ENCODE measurements around the gene PNCK.
A peak's percentile ranks its signal among the peaks of the same experiment; 100 is the strongest.

The PNCK gene

GRCh38 chrX:153667281-153667955, 6.2 kb downstream of the PNCK start:
- TF ChIP-seq EGR1 (IDR thresholded peaks at IDR 0.05): no peak
- TF ChIP-seq CEBPB (IDR thresholded peaks at IDR 0.05): no peak
- TF ChIP-seq TCF12 (IDR thresholded peaks at IDR 0.05; ENCODE audit: low read depth): no peak
- no peak for TF ChIP-seq YY1 (IDR thresholded peaks at IDR 0.05; ENCODE audit: low read depth)
- TF ChIP-seq REST (IDR thresholded peaks at IDR 0.05; ENCODE audit: low read depth): no peak
- TF ChIP-seq MAX (IDR thresholded peaks at IDR 0.05): no peak

GRCh38 chrX:153665726-153666306, 7.8 kb downstream of the PNCK start:
- no peak for TF ChIP-seq CEBPB (IDR thresholded peaks at IDR 0.05)
- no peak for TF ChIP-seq TAF1 (IDR thresholded peaks at IDR 0.05; ENCODE audit: low read depth)
- no peak for TF ChIP-seq FOXM1 (IDR thresholded peaks at IDR 0.05; ENCODE audit: borderline replicate concordance, low read depth)
- TF ChIP-seq YY1 (IDR thresholded peaks at IDR 0.05; ENCODE audit: low read depth): no peak
- TF ChIP-seq REST (IDR thresholded peaks at IDR 0.05; ENCODE audit: low read depth): no peak
- TF ChIP-seq CREB1 (IDR thresholded peaks at IDR 0.05; ENCODE audit: low read depth): no peak
- TF ChIP-seq TEAD4 (IDR thresholded peaks at IDR 0.05): no peak
- TF ChIP-seq NFIC (IDR thresholded peaks at IDR 0.05): no peak
- TF ChIP-seq USF1 (IDR thresholded peaks at IDR 0.05): no peak
- no peak for TF ChIP-seq MAX (IDR thresholded peaks at IDR 0.05)
- TF ChIP-seq ZBTB7A (IDR thresholded peaks at IDR 0.05; ENCODE audit: low read depth): no peak
- TF ChIP-seq EP300 (IDR thresholded peaks at IDR 0.05; ENCODE audit: borderline replicate concordance): no peak
- no peak for TF ChIP-seq RAD21 (IDR thresholded peaks at IDR 0.05; ENCODE audit: low read depth)

- TF ChIP-seq RAD21 (IDR thresholded peaks at IDR 0.05; ENCODE audit: low read depth): 0 out of 2 replicates have a peak, but pooled peaks have one; percentile 4
- no peak for TF ChIP-seq ZBTB7A (IDR thresholded peaks at IDR 0.05; ENCODE audit: low read depth)
- TF ChIP-seq TCF12 (IDR thresholded peaks at IDR 0.05; ENCODE audit: low read depth): no peak
Measured at GRCh38 chrX:153662266-153662665, 11.3 kb downstream of the PNCK start.

GRCh38 chrX:153659268-153659667, 14.3 kb downstream of the PNCK start:
- TF ChIP-seq TEAD4 (IDR thresholded peaks at IDR 0.05) (no peak), EGR1 (IDR thresholded peaks at IDR 0.05) (no peak), ZBTB7A (IDR thresholded peaks at IDR 0.05; ENCODE audit: low read depth) (no peak), FOXM1 (IDR thresholded peaks at IDR 0.05; ENCODE audit: borderline replicate concordance, low read depth) (no peak), REST (IDR thresholded peaks at IDR 0.05; ENCODE audit: low read depth) (no peak), YY1 (IDR thresholded peaks at IDR 0.05; ENCODE audit: low read depth) (no peak), MAX (IDR thresholded peaks at IDR 0.05) (no peak), RAD21 (IDR thresholded peaks at IDR 0.05; ENCODE audit: low read depth) (no peak), TAF1 (IDR thresholded peaks at IDR 0.05; ENCODE audit: low read depth) (no peak), EP300 (IDR thresholded peaks at IDR 0.05; ENCODE audit: borderline replicate concordance) (no peak), CREB1 (IDR thresholded peaks at IDR 0.05; ENCODE audit: low read depth) (no peak)

- TF ChIP-seq MAX (IDR thresholded peaks at IDR 0.05) (no peak), REST (IDR thresholded peaks at IDR 0.05; ENCODE audit: low read depth) (no peak), USF1 (IDR thresholded peaks at IDR 0.05) (no peak), NFIC (IDR thresholded peaks at IDR 0.05) (no peak), TCF12 (IDR thresholded peaks at IDR 0.05; ENCODE audit: low read depth) (no peak), EP300 (IDR thresholded peaks at IDR 0.05; ENCODE audit: borderline replicate concordance) (no peak), EGR1 (IDR thresholded peaks at IDR 0.05) (no peak), CREB1 (IDR thresholded peaks at IDR 0.05; ENCODE audit: low read depth) (no peak), ZBTB7A (IDR thresholded peaks at IDR 0.05; ENCODE audit: low read depth) (no peak), TEAD4 (IDR thresholded peaks at IDR 0.05) (no peak), TAF1 (IDR thresholded peaks at IDR 0.05; ENCODE audit: low read depth) (no peak), YY1 (IDR thresholded peaks at IDR 0.05; ENCODE audit: low read depth) (no peak), RAD21 (IDR thresholded peaks at IDR 0.05; ENCODE audit: low read depth) (no peak), CEBPB (IDR thresholded peaks at IDR 0.05) (no peak), FOXM1 (IDR thresholded peaks at IDR 0.05; ENCODE audit: borderline replicate concordance, low read depth) (no peak)
Measured at GRCh38 chrX:153657161-153657560, 16.5 kb downstream of the PNCK start.
